Uterus (tissue), 4 donors: ENCODE data around the gene HLA-C. TPM values are rescaled to one million over a fixed set of nuclear protein-coding genes. Genes with fewer than 3 reads are reported as not detected.
"Not testable (repeated sequence)": the region's sequence is repeated elsewhere in the genome, so short reads cannot be mapped to it uniquely, and the experiment has no call there.

ENCODE experiments used
- DNase-seq, 2 donors: peaks; one replicate each; pipeline ENCODE4 v3.0.0-alpha.2; 2019 to 2020
- H3K27ac ChIP-seq, 2 donors: fragments of 200-600 bp; sonication (generic); 1 replicate in 1 of 2; 2 replicates in 1 of 2; pipeline ENCODE4 v1.5.1; 2016 to 2018
- H3K27me3 ChIP-seq, 2 donors: fragments of 200-600 bp; sonication (generic); one replicate each; pipeline ENCODE4 v1.5.1; 2018 to 2019; ENCODE audit warnings: control low read depth in 1 of 2
- H3K36me3 ChIP-seq, 2 donors: fragments of 200-600 bp; sonication (generic); one replicate each; pipeline ENCODE4 v1.5.1; 2019; ENCODE audit warnings: control low read depth in 1 of 2
- H3K4me1 ChIP-seq, 2 donors: fragments of 200-600 bp; sonication (generic); one replicate each; pipeline ENCODE4 v1.5.1; 2018 to 2019; ENCODE audit warnings: control low read depth in 1 of 2
- H3K4me3 ChIP-seq, 2 donors: fragments of 200-600 bp; sonication (generic); 1 replicate in 1 of 2; 2 replicates in 1 of 2; pipeline ENCODE4 v1.5.1; 2018 to 2019; ENCODE audit warnings: mild to moderate bottlenecking in 1 of 2
- H3K9me3 ChIP-seq, 2 donors: fragments of 200-600 bp; sonication (generic); one replicate each; pipeline ENCODE4 v1.5.1; 2019; ENCODE audit warnings: control low read depth in 1 of 2
- POLR2A ChIP-seq, 2 donors: fragments of 450-650 bp; IDR thresholded peaks; one replicate each; pipeline ENCODE4 v1.6.1; 2016; ENCODE audit warnings: antibody characterized with exemption in 2 of 2, mild to moderate bottlenecking in 1 of 2, moderate library complexity in 1 of 2
- intact Hi-C: fragments of 100-400 bp; cut with DNase I; formaldehyde crosslinking; loops from one replicate; pipeline ENCODE4 v1.15.1; 2023; ENCODE audit warnings: low total_unique reads
- total RNA-seq, 4 donors: library from RNA; depleted of rRNA in 3 of 4; stranded (reverse); fragments of >200 nt in 3 of 4; gene quantifications; one replicate each; pipeline versions ENCODE4 v1.1.0 to v1.2.4, GENCODE V29; 2014 to 2023
- TF ChIP-seq, protein P1 (sequence below), 4 experiments: fragments of 200-600 bp in 2 of 4; fragments of 450-650 bp in 2 of 4; sonication (generic) in 2 of 4; IDR thresholded peaks; one replicate each; pipeline ENCODE4 v1.5.1; 2016 to 2019; ENCODE audit warnings: antibody characterized with exemption in 4 of 4, mild to moderate bottlenecking in 2 of 4, moderate library complexity in 1 of 4
- donor health status: DM: yes; HTN: yes; CAD: no.

HLA-C gene
- total RNA-seq, 4 donors from 2014 or later: 209 to 650 (median 336) TPM

GRCh38 chr6:31287619-31288018 lies 15.7 kb upstream of the HLA-C start:
- no peak for DNase-seq
- intact Hi-C loops: no loop called here
- TF ChIP-seq, protein P1, sequence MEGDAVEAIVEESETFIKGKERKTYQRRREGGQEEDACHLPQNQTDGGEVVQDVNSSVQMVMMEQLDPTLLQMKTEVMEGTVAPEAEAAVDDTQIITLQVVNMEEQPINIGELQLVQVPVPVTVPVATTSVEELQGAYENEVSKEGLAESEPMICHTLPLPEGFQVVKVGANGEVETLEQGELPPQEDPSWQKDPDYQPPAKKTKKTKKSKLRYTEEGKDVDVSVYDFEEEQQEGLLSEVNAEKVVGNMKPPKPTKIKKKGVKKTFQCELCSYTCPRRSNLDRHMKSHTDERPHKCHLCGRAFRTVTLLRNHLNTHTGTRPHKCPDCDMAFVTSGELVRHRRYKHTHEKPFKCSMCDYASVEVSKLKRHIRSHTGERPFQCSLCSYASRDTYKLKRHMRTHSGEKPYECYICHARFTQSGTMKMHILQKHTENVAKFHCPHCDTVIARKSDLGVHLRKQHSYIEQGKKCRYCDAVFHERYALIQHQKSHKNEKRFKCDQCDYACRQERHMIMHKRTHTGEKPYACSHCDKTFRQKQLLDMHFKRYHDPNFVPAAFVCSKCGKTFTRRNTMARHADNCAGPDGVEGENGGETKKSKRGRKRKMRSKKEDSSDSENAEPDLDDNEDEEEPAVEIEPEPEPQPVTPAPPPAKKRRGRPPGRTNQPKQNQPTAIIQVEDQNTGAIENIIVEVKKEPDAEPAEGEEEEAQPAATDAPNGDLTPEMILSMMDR (IDR thresholded peaks at IDR 0.05): no peak
- TF ChIP-seq POLR2A (IDR thresholded peaks at IDR 0.05): no peak
- Histone ChIP-seq H3K27me3 (no peaks in the 10 kb centered on the region), H3K4me1 (no peaks in the 10 kb centered on the region), H3K4me3 (no peak overlapping the region), H3K36me3 (no peaks in the 10 kb centered on the region), H3K27ac (no peak overlapping the region), H3K9me3 (no peaks in the 10 kb centered on the region)

- DNase-seq: no peak
- H3K27ac ChIP-seq: no peak overlapping the region
- H3K4me1 ChIP-seq: no peaks in the 10 kb centered on the region
- H3K36me3 ChIP-seq: no peaks in the 10 kb centered on the region
- no peaks in the 10 kb centered on the region for H3K27me3 ChIP-seq
- no peaks in the 10 kb centered on the region for H3K9me3 ChIP-seq
- no peak for TF ChIP-seq POLR2A (IDR thresholded peaks at IDR 0.05)
- TF ChIP-seq, protein P1 (IDR thresholded peaks at IDR 0.05): no peak
- no peak overlapping the region for H3K4me3 ChIP-seq
- intact Hi-C loops: no loop called here
Measured at GRCh38 chr6:31285982-31286381, 14.1 kb upstream of the HLA-C start.

DNA sequence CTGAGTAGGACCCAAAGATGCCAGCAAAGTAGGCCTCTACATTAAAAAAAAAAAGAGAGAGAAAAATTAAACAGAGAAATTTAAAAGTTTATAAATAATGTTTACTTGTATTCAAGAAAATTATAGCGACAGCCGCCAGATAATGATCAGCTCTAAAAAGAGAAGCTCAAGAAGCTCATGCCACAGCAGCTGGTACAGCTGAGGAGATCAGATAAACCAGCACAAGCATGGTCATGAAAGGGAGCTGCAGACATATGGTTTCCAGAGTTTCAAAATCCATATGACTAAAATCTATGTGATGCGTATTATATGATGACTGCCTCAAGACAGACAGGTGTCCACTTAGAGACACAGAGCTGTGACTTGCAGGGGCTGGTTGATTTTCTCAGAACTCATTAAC lies 13.6 kb upstream of the HLA-C start:
- Histone ChIP-seq H3K36me3 (no peaks in the 10 kb centered on the region), H3K4me1 (no peaks in the 10 kb centered on the region), H3K9me3 (no peaks in the 10 kb centered on the region), H3K4me3 (no peak overlapping the region), H3K27ac (no peak overlapping the region), H3K27me3 (no peaks in the 10 kb centered on the region)
- TF ChIP-seq, protein P1 (IDR thresholded peaks at IDR 0.05): no peak
- TF ChIP-seq POLR2A (IDR thresholded peaks at IDR 0.05): no peak
- DNase-seq: no peak
- intact Hi-C loops: no loop called here

DNA sequence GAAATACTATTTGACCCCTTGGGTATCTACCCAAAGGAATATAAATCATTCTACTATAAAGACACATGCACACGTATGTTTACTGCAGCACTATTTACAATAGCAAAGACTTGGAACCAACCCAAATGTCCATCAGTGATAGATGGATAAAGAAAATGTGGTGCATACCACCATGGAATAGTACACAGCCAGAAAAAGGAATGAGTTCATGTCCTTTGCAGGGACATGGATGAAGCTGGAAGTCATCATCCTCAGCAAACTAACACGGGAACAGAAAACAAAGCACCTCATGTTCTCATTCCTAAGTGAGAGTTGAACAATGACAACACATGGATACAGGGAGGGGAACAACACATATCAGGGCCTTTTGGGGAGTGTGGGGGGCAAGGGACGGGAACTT lies 7.8 kb upstream of the HLA-C start:
- H3K4me3 ChIP-seq, H3K36me3 ChIP-seq, DNase-seq, H3K27ac ChIP-seq, H3K27me3 ChIP-seq, H3K9me3 ChIP-seq, H3K4me1 ChIP-seq: not testable (repeated sequence)
- intact Hi-C loops: loop anchor here (10.0 kb wide), 1 partner anchor 85 kb away; no protein-coding TSS in a partner anchor

DNA sequence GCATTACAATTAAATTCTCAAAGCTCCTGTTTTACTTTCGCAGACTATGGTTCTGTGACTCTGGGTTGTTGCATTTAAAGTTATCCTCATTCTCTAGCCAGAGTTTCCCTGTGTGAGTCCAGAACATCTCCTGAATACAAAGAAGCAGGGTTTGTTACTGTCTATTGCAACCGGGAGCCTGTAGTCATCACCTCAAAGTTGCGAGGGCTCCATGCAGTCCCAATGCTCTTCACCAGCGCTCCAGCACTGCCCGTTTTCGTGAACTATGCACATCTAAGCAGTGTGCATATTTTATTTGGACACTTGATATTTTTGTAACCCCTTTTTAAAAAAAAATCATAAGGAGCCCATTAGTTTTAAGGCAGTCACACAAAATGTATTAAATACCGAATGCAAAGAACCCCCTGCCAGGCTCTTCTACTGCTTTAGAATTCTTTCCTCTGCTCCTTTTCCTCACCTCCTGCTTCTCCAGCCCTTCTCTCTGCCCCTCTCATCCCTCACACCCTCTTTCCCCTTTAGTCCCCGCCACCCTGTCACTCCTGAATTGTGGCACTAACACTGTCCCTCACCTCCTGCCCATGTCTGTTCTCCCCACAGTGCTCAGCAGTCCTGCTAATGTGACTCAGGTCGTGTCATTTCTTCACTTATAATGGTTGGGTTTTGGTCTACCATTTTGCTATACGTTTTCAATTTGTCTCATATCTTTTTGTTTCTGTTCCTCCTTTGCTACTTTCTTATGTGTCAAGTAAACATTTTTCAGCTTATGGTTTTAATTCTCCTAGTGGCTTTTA lies 1.1 kb upstream of the HLA-C start:
- TF ChIP-seq POLR2A (IDR thresholded peaks at IDR 0.05): peak in 1 of 2 donors; percentile 8
- TF ChIP-seq, protein P1 (IDR thresholded peaks at IDR 0.05): no peak
- Histone ChIP-seq H3K27me3 (no peaks in the 10 kb centered on the region), H3K27ac (peak overlapping the region; percentile 76 to 100), H3K4me3 (peak overlapping the region; percentile 32 to 93), H3K36me3 (no peaks in the 10 kb centered on the region), H3K9me3 (no peaks in the 10 kb centered on the region), H3K4me1 (peaks cover 0 to 3% of the 10 kb centered on the region in 2 donors)
- DNase-seq: no peak
- intact Hi-C loops: loop anchor here (10.0 kb wide), 1 partner anchor 92 kb away; no protein-coding TSS in a partner anchor
